Measurements from ENCODE around the gene TASP1.
"Not testable (repeated sequence)": the region's sequence is repeated elsewhere in the genome, so short reads cannot be mapped to it uniquely, and the experiment has no call there.

Gene TASP1

DNA sequence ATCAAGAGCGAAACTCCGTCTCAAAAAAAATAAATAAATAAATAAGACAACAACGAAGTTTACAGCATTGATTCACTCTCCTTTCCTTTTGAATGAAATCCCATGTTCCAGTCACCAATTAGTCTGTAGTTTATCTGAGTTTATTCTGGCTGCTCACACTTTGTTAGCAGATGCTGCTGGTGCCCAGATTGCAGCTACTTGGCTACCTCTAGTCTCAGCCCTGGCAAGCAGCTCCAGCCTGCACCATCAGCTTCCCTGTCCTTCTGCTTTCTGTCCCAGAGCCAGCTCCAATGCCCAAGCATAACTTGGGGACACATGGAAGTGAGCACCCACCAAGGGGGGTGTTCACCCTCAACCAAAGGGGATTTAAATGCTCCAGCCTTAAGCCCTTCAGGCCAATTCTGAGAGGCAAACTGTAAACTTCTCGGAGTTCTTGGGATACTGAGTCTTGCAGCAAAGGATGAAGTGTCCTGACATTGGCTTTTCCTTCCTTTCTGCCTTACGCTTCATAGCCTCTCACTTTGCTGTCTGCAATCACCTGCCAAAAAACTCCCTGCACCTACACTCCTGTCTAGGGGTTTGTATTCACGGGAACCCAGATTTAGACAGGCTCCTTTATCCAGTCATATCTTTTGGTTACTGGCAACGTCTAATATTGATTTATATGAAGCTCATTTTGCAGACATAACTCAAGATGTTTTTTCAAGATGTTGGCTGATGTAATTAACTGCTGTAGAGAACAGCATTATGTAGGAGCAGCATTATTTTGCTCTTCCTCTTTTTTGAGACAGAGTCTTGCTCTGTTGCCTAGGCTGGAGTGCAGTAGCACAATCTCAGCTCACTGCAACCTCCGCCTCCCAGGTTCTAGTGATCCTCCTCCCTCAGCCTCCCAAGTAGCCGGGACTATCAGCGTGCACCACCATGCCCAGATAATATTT is 9.8 kb upstream of the TASP1 start:
- DNase-seq (ENCODE audit: low read depth): no peak

DNA sequence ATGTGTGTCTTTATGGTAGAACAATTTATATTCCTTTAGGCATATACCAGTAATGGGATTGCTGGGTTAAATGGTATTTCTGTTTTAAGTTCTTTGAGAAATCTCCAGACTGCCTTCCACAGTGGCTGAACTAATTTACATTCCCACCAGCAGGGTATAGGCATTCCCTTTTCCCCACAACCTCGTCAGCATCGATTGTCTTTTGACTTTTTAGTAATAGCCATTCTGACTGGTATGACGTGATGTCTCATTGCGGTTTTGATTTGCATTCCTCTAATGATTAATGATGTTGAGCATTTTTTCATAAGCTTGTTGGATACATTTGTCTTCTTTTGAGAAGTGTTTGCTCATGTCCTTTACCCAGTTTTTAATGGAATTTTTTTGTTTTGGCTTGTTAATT is 5.3 kb upstream of the TASP1 start:
- DNase-seq (ENCODE audit: low read depth): peak; percentile 46

GRCh38 chr20:13639150-13639497 is 392 bp upstream of the TASP1 start:
- peak; percentile 4 for DNase-seq (ENCODE audit: low read depth)

- peak; percentile 20 for DNase-seq (ENCODE audit: low read depth)
Observed at GRCh38 chr20:13638162-13638495, 603 bp downstream of the TASP1 start.

DNA sequence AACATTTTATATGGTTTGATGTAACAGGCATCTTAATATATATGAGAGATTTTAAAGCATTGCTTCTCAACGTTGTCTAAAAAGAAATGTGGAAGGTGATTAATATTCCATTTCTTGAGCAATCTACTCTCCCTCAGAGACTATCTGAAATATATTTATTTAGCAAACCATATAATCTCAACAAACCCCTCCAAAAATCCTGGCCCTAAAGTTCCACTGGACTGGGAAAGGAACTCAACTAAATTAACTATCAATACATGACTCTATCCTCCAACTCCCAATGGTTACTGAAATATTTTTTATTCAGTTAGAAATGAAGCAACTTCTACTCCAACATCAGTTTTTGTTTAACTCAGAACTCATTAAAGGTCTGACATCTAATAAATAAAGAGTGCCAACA is 6.3 kb downstream of the TASP1 start:
- DNase-seq (ENCODE audit: low read depth): no peak

DNA sequence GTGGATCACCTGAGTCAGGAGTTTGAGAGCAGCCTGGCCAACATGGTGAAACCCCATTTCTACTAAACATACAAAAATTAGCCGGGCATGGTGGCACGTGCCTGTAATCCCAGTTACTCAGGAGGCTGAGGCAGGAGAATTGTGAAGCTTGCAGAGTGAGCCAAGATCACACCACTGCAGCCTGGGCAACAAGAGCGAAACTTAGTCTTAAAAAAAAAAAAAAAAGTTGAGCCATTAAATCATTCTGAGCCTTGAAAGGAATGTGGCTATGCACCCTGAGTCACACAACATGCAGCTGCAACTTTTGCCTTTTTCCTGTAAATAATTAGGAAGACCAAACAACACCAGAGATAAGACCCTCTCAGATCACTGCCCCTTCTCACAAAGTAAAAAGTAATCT is 11.2 kb downstream of the TASP1 start:
- DNase-seq (ENCODE audit: low read depth): peak; percentile 69

- no peak for DNase-seq (ENCODE audit: low read depth)
Observed at GRCh38 chr20:13626724-13627123, 12.0 kb downstream of the TASP1 start.

DNA sequence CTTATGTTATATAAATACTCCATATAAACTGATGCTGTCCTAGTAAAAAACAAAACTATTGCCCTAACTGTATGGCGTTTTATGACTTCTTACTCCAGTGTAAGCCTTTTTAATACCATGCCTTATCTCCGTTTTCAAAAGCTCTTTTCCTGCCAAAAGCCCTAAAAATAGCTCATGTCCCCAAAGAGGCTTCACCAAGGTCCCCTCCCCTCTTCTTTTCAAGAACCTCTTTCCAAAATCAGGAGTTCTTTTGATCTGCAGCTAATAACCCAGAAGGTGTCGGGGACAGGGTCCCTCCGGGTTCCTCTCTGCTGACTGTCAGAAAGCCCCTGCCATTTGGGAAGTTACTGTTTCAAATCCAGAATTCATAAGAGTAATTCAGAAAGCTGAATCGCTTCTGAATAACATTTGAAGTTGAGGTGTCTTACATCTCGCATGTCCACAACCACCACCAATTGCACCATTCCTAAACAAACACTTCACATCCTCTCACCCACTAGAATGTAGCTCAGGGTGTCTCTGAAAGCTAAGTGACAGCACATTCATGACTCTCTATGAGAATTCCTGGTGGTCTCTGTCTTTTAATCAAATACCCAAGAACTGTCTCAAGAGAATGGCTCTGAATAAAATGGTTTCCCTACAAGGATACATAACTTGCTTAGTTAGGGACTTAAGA is 13.3 kb downstream of the TASP1 start:
- no peak for DNase-seq (ENCODE audit: low read depth)

DNA sequence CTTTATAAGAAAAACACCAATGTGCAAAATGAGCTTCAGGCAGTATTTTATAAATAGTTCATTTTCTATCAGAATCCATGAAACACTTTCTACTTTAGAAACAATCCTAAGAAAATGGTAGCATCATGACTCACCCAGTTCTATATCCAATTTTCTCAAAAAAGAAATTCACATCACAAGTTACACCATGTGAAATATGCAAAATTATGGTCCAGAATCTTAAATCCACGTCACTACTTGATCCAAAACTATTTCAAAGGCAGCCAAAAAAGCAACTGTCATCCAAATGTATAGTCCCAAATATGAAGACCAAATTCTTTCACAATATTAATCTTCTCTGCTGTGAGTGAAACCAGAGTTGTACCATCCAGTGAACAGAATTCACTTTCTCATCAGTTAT is 19.3 kb downstream of the TASP1 start:
- not testable (repeated sequence) for DNase-seq (ENCODE audit: low read depth)

DNA sequence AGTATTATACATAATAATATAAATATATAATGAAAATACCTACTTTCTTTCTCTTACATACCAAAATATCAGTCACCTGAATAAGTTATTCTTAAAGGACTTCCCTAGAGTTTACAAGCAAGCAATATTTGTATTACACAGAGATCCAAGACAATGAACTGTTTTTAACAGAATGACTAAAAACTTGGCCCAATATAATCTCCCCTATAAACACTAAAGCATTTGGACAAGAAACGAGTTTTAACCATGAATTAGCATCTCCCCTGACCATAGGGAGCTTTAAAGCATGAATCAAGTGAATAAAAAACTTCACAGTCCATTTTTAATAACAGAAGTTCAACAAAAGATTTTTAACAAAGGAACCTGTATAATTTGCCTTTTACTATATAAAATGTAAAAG is 20.3 kb downstream of the TASP1 start:
- not testable (repeated sequence) for DNase-seq (ENCODE audit: low read depth)

- DNase-seq (ENCODE audit: low read depth): not testable (repeated sequence)
Observed at GRCh38 chr20:13617585-13617984, 21.1 kb downstream of the TASP1 start.

- DNase-seq (ENCODE audit: low read depth): not testable (repeated sequence)
Observed at GRCh38 chr20:13616713-13617112, 22.0 kb downstream of the TASP1 start.

DNA sequence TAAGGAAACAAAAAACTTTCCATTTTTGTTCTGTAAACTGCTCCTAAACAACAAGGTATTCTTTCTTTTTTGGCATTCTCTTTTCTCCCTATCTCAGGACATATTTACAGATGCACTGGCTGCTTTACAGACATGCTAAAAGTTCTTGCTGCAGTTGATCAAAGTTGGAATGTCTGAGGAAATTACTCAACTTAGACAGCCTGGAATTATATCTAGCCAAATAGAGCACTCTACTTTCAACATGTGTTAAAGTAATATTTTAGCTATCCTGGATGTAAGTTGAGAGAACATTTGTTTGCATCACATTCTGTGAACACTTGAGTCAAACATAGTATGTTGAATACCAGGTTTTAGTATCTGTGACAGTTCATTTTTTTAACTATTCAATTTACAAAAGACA is 24.8 kb downstream of the TASP1 start:
- DNase-seq (ENCODE audit: low read depth): peak; percentile 71

DNA sequence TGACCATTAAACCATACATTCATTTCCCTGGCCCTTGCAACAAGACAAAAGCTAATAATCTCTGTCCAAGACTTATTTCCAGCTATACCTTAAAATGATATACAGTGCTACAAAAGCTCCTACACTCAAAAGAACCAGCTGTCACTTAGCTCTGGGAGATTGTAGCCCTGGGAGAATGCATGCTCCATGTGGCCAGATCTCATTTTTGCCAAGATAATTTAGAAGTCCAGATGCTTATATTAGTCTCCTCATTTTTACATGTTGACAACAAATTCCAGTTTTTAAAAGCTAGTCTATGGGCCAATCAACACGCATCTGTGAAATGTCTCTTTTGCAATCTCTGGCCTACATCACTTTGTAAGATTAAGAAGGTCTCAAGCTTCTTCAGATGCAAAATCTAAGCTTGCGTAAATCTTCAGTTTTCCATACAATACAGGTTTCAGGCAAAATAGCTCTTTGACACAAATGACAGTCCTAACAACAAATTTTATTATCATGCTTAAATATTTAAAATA is 27.1 kb downstream of the TASP1 start:
- DNase-seq (ENCODE audit: low read depth): peak; percentile 18

DNA sequence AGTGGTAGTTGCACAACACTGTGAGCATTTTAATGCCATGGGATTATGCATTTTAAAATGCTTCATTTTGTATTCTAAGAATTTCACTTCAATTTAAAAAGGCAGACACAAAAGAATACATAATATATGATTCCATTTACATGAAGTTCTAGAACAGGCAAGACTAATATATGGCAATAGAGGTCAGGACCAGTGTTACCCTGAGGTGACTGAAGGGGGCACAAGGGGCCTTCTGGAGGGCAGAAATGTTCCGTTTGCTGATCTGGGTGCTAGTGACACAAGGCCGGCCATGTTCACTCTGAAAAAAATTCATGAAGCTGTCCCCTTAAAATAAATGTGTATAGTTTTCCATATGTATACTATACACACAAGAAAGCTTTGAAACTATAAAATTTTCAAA is 28.5 kb downstream of the TASP1 start:
- DNase-seq (ENCODE audit: low read depth): no peak

DNA sequence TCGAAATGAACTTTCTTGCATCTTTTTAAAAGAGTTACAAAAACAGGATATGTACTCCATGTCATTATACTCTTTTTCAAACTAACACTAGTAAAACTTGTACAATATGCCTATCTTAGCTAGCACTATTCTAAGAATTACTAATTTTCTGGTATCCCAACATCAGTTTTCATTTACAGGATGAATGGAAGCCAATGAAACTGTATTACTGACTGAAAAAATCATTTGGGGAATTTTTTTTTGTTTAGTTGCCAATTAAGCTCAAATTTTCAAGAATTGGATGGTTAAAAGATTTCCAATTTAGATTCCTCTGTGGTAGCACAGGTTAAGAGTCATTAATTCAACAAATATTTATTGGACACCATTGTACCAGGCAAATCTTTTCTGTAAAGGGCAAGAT is 30.7 kb downstream of the TASP1 start:
- no peak for DNase-seq (ENCODE audit: low read depth)

- DNase-seq (ENCODE audit: low read depth): not testable (repeated sequence)
Observed at GRCh38 chr20:13593423-13593822, 45.3 kb downstream of the TASP1 start.

GRCh38 chr20:13588049-13588448 is 50.7 kb downstream of the TASP1 start:
- no peak for DNase-seq (ENCODE audit: low read depth)

- DNase-seq (ENCODE audit: low read depth): no peak
Observed at GRCh38 chr20:13587370-13587769, 51.4 kb downstream of the TASP1 start.

DNA sequence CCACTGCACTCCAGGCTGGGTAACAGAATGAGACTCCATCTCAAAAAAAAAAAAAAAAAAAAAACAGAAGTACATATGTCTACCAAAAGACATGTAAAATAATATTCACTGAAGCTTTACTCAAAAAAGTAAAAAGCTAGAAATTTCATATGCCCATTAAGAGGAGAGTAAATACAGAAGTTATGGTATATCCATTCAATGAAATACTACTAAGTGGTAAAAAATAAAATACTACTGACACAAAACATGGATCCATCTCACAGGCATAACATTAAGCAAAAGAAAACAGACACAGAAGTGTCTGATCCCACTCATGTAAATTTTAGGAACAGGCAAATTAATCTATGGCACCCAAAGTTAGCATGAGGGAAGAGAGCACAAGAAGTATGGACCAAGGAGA is 52.6 kb downstream of the TASP1 start:
- no peak for DNase-seq (ENCODE audit: low read depth)

DNA sequence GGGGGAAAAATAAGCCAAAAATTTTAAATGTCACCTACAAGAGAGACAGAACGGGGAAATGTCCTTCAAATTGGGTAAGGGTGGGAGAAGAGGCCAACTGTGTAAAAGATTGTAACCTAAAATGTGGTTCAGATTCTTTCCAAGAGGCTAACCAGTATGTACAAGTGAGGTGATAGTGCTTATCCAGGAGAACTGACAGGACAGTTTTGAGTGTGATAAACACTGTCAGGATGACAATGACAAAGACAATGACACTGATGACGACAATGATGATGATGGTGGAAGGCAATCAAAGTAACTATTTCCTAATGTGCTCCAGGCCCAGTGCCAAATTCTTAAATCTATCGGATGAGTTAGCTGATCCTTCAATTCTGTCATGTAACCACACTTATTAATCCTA is 57.3 kb downstream of the TASP1 start:
- no peak for DNase-seq (ENCODE audit: low read depth)

DNA sequence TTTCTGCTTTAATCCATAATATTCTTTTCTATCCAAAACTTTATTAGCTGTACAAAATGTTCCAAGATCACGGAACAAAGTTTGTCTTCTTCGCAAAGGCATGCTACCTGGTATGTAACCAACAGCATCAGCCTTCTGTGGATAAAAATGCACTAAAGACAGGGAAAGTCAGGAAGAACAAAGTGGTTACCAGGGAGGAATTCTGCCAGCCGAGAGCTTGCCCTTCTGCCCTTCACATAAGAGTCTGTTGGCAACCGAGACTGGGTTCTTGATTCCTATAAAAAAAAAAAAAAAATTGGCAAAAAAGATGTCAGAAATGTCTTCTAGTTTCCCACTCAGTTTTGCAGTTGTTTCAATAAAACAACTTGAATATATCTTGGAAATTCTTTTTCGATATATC is 58.0 kb downstream of the TASP1 start:
- no peak for DNase-seq (ENCODE audit: low read depth)

- no peak for DNase-seq (ENCODE audit: low read depth)
Observed at GRCh38 chr20:13574071-13574470, 64.7 kb downstream of the TASP1 start.

All from iris pigment epithelial cell (primary cell).